Fibroblast of the conjunctiva (primary cell): ENCODE data around the gene RNF112.
"Not testable (repeated sequence)": the region's sequence is repeated elsewhere in the genome, so short reads cannot be mapped to it uniquely, and the experiment has no call there.

Source experiments
- DNase-seq: peaks from one replicate; pipeline ENCODE4 v3.0.0-alpha.2; 2010; ENCODE audit warnings: low read depth

The RNF112 gene

GRCh38 chr17:19447085-19447583, 36.1 kb downstream of the RNF112 start:
- DNase-seq = peak; percentile 66

- DNase-seq = peak; percentile 90
Measured at GRCh38 chr17:19448341-19449268, 37.6 kb downstream of the RNF112 start.

- DNase-seq = no peak
Measured at GRCh38 chr17:19449656-19450055, 38.6 kb downstream of the RNF112 start.

GRCh38 chr17:19453296-19453695, 42.3 kb downstream of the RNF112 start:
- DNase-seq = no peak

- no peak for DNase-seq
Measured at GRCh38 chr17:19454074-19454473, 43.0 kb downstream of the RNF112 start.

GRCh38 chr17:19456016-19456927, 45.2 kb downstream of the RNF112 start:
- no peak for DNase-seq

GRCh38 chr17:19457046-19457445, 46.0 kb downstream of the RNF112 start:
- DNase-seq = no peak

- no peak for DNase-seq
Measured at GRCh38 chr17:19457830-19458271, 46.8 kb downstream of the RNF112 start.

GRCh38 chr17:19458481-19458880, 47.4 kb downstream of the RNF112 start:
- DNase-seq = not testable (repeated sequence)

- not testable (repeated sequence) for DNase-seq
Measured at GRCh38 chr17:19459018-19459655, 48.1 kb downstream of the RNF112 start.

GRCh38 chr17:19460700-19461099, 49.7 kb downstream of the RNF112 start:
- DNase-seq = no peak

GRCh38 chr17:19461116-19461515, 50.1 kb downstream of the RNF112 start:
- no peak for DNase-seq

GRCh38 chr17:19461681-19462080, 50.6 kb downstream of the RNF112 start:
- DNase-seq = no peak

- DNase-seq = not testable (repeated sequence)
Measured at GRCh38 chr17:19462456-19463035, 51.5 kb downstream of the RNF112 start.

- no peak for DNase-seq
Measured at GRCh38 chr17:19464031-19465026, 53.3 kb downstream of the RNF112 start.
